Lower lobe of right lung (tissue), 2 donors: Measurements from ENCODE around the gene KRTAP5-6. TPM values are rescaled to one million over a fixed set of nuclear protein-coding genes. Genes with fewer than 3 reads are reported as not detected.

ENCODE experiments used
- ATAC-seq, 2 donors: fragments of 200-7000 bp; cut with Tn5 transposase; one replicate each; pipeline ENCODE4 v1.9.1; 2020 to 2022; ENCODE audit warnings: mild to moderate bottlenecking in 2 of 2, moderate library complexity in 2 of 2
- DNase-seq: peaks from one replicate; pipeline ENCODE4 v3.0.0-alpha.2; 2020
- H3K27ac ChIP-seq: fragments of 200-600 bp; one replicate; pipeline ENCODE4 v1.8.0; 2022
- H3K27me3 ChIP-seq: fragments of 200-600 bp; one replicate; pipeline ENCODE4 v1.8.0; 2022; ENCODE audit warnings: low read depth
- H3K36me3 ChIP-seq: fragments of 200-600 bp; one replicate; pipeline ENCODE4 v1.8.0; 2022; ENCODE audit warnings: mild to moderate bottlenecking
- H3K4me1 ChIP-seq: fragments of 200-600 bp; one replicate; pipeline ENCODE4 v1.8.0; 2022
- H3K4me3 ChIP-seq: fragments of 200-600 bp; one replicate; pipeline ENCODE4 v1.8.0; 2022; ENCODE audit warnings: mild to moderate bottlenecking
- H3K9me3 ChIP-seq: fragments of 200-600 bp; one replicate; pipeline ENCODE4 v1.8.0; 2022
- CTCF ChIP-seq: fragments of 200-600 bp; IDR thresholded peaks from one replicate; pipeline ENCODE4 v1.8.0; 2022; ENCODE audit warnings: antibody characterized with exemption, mild to moderate bottlenecking
- intact Hi-C: fragments of 100-400 bp; cut with DNase I; formaldehyde crosslinking; loops from one replicate; pipeline ENCODE4 v1.11.0; 2022
- total RNA-seq: library from RNA; stranded (reverse); fragmentation: NEBNext Ultra II Directional; extraction: Animal tissue kit (Norgen Biotek cat#: 25700); gene quantifications from one replicate; pipeline ENCODE4 v1.2.1, GENCODE V29; 2021
- donor health status: DM: no; HTN: yes; CAD: no; lungs with severe emphysema.

The KRTAP5-6 gene
- total RNA-seq, 1 donor from 2014 or later, result not detected

GRCh38 chr11:1738380-1738779 is 41.4 kb downstream of the KRTAP5-6 start:
- H3K4me1 ChIP-seq, result no peaks in the 10 kb centered on the region
- no peak for ATAC-seq
- intact Hi-C loops, result no loop called here
- peaks cover 18% of the 10 kb centered on the region for H3K27me3 ChIP-seq
- TF ChIP-seq CTCF, result no peak
- H3K9me3 ChIP-seq, result peaks cover 10% of the 10 kb centered on the region
- no peak for DNase-seq
- H3K27ac ChIP-seq, result no peak overlapping the region
- no peak overlapping the region for H3K4me3 ChIP-seq
- no peaks in the 10 kb centered on the region for H3K36me3 ChIP-seq

GRCh38 chr11:1739576-1739975 is 42.6 kb downstream of the KRTAP5-6 start:
- H3K4me1 ChIP-seq, result no peaks in the 10 kb centered on the region
- intact Hi-C loops, result no loop called here
- no peaks in the 10 kb centered on the region for H3K36me3 ChIP-seq
- TF ChIP-seq CTCF, result no peak
- no peak overlapping the region for H3K4me3 ChIP-seq
- DNase-seq, result no peak
- peaks cover 8% of the 10 kb centered on the region for H3K27me3 ChIP-seq
- no peak overlapping the region for H3K27ac ChIP-seq
- peaks cover 10% of the 10 kb centered on the region for H3K9me3 ChIP-seq
- ATAC-seq, result no peak

- intact Hi-C loops, result no loop called here
- Histone ChIP-seq H3K9me3 (peaks cover 10% of the 10 kb centered on the region), H3K36me3 (no peaks in the 10 kb centered on the region), H3K27me3 (no peaks in the 10 kb centered on the region), H3K27ac (no peak overlapping the region), H3K4me3 (no peak overlapping the region), H3K4me1 (no peaks in the 10 kb centered on the region)
- DNase-seq, result no peak
- ATAC-seq, result no peak
- no peak for TF ChIP-seq CTCF
These were observed 44.0 kb downstream of the KRTAP5-6 start for GRCh38 chr11:1740786-1741530.

- TF ChIP-seq CTCF, result no peak
- Histone ChIP-seq H3K27ac (no peak overlapping the region), H3K36me3 (no peaks in the 10 kb centered on the region), H3K4me1 (no peaks in the 10 kb centered on the region), H3K4me3 (no peak overlapping the region), H3K9me3 (peaks cover 9% of the 10 kb centered on the region), H3K27me3 (no peaks in the 10 kb centered on the region)
- ATAC-seq (no peak), DNase-seq (no peak)
- intact Hi-C loops, result no loop called here
These were observed 44.7 kb downstream of the KRTAP5-6 start for GRCh38 chr11:1741741-1742140.

GRCh38 chr11:1742371-1742770 is 45.4 kb downstream of the KRTAP5-6 start:
- Histone ChIP-seq H3K4me1 (no peaks in the 10 kb centered on the region), H3K27me3 (no peaks in the 10 kb centered on the region), H3K4me3 (no peak overlapping the region), H3K27ac (no peak overlapping the region), H3K36me3 (no peaks in the 10 kb centered on the region), H3K9me3 (peaks cover 2% of the 10 kb centered on the region)
- no peak for TF ChIP-seq CTCF
- DNase-seq (no peak), ATAC-seq (no peak)
- intact Hi-C loops, result no loop called here
